RPMI8226 (cell line): ENCODE results near the gene GOLGA3.
"Not testable (repeated sequence)": the region's sequence is repeated elsewhere in the genome, so short reads cannot be mapped to it uniquely, and the experiment has no call there.

Experiments used
- DNase-seq: peaks from one replicate; pipeline ENCODE4 v3.0.0-alpha.2; 2015

GOLGA3 gene

GRCh38 chr12:132777614-132778013 is 51.1 kb downstream of the GOLGA3 start:
- DNase-seq = no peak

GRCh38 chr12:132776816-132777568 is 51.7 kb downstream of the GOLGA3 start:
- DNase-seq = no peak

- DNase-seq = not testable (repeated sequence)
Observed at GRCh38 chr12:132776230-132776625, 52.4 kb downstream of the GOLGA3 start.

GRCh38 chr12:132775502-132776229 is 53.0 kb downstream of the GOLGA3 start:
- no peak for DNase-seq

- no peak for DNase-seq
Observed at GRCh38 chr12:132774646-132775275, 53.9 kb downstream of the GOLGA3 start.

GRCh38 chr12:132774159-132774558 is 54.5 kb downstream of the GOLGA3 start:
- no peak for DNase-seq

GRCh38 chr12:132773077-132773955 is 55.4 kb downstream of the GOLGA3 start:
- DNase-seq = no peak

- no peak for DNase-seq
Observed at GRCh38 chr12:132772606-132773005, 56.1 kb downstream of the GOLGA3 start.

- DNase-seq = no peak
Observed at GRCh38 chr12:132771126-132771838, 57.4 kb downstream of the GOLGA3 start.

- DNase-seq = no peak
Observed at GRCh38 chr12:132766380-132767085, 62.1 kb downstream of the GOLGA3 start.

GRCh38 chr12:132765361-132765760 is 63.3 kb downstream of the GOLGA3 start:
- no peak for DNase-seq

- no peak for DNase-seq
Observed at GRCh38 chr12:132764231-132764630, 64.4 kb downstream of the GOLGA3 start.

GRCh38 chr12:132761921-132762583 is 66.6 kb downstream of the GOLGA3 start:
- DNase-seq = peak; percentile 89

- peak; percentile 58 for DNase-seq
Observed at GRCh38 chr12:132761032-132761920, 67.4 kb downstream of the GOLGA3 start, which contains the start of gene ANKLE2. Gene ANKLE2, minus strand, starts transcription at chr12:132761832. Its CDS starts 34 bp downstream, at chr12:132761798.

- DNase-seq = no peak
Observed at GRCh38 chr12:132759359-132759758, 69.3 kb downstream of the GOLGA3 start.

- not testable (repeated sequence) for DNase-seq
Observed at GRCh38 chr12:132758825-132759224, 69.8 kb downstream of the GOLGA3 start.

GRCh38 chr12:132754160-132754932 is 74.3 kb downstream of the GOLGA3 start:
- DNase-seq = no peak

GRCh38 chr12:132753670-132754069 is 75.0 kb downstream of the GOLGA3 start:
- DNase-seq = not testable (repeated sequence)

GRCh38 chr12:132748319-132748718 is 80.3 kb downstream of the GOLGA3 start:
- DNase-seq = no peak
